ENCODE results near the gene PMPCA. TPM values are rescaled to one million over a fixed set of nuclear protein-coding genes. Genes with fewer than 3 reads are reported as not detected.

PMPCA gene
- total RNA-seq, 1 donor from 2014 or later: 80.9 TPM

DNA sequence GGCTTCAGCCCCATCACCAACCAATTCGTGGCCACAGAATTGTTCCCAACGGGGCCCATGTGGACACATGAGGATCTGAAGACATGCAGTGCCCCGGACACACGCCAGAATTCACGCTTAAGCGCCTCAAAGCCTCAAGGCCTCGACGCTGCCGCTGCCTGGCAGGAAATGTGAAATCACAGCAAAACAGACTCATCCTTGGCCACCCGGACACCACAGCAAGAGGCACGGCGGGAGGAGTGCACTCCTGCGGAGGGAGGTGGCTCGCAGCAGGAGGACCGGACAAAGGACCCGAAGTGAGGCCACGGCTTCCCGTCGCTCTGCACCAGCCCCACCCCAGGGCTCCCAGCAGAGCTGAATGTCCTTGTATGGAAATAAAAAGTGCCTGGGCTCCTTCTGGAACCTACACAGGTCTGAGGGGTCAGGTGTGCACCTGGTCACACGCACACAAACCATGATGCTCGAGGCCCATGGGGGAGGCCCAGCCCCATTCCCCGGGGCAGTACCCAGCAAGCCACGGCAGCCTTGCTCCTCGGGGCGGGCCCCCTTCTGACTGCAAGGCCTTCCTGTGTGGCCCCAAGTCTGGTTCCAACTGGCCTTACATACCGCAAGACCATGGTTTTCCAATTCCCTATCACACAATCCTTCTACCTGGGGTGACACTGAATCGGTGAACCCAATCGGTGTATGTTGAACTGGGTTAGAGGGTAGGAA is 62.3 kb downstream of the PMPCA start:
- no peaks in the 10 kb centered on the region for H3K27me3 ChIP-seq (ENCODE audit: low read depth)
- DNase-seq: no peak
- no peaks in the 10 kb centered on the region for H3K4me1 ChIP-seq
- H3K4me3 ChIP-seq: no peak overlapping the region
- H3K36me3 ChIP-seq: peaks cover 99% of the 10 kb centered on the region
- TF ChIP-seq CTCF (IDR thresholded peaks at IDR 0.05; ENCODE audit: borderline replicate concordance): no peak
- H3K9me3 ChIP-seq (replicated peaks): no peaks in the 10 kb centered on the region
- intact Hi-C loops (cut with micrococcal nuclease): no loop called here
- no peak overlapping the region for H3K27ac ChIP-seq (replicated peaks)

DNA sequence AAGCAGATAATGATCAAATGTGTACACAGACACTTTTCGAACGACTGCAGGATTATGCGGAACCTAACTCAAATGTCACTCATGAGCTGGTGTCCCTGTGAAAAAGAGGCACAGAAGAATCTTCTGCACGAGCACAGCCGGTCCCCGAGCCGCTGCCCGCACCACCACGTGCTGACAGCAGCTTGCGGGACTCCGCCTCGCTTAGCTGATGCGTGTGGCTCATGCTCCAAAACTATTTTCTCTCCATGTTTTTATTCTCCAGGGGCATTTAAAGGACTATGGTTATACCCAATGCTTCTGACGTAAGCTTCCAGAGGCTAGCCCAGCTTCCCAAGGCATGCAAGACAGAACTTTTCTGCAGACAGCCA is 62.9 kb downstream of the PMPCA start:
- Histone ChIP-seq H3K27ac (replicated peaks) (no peak overlapping the region), H3K4me1 (no peaks in the 10 kb centered on the region), H3K27me3 (ENCODE audit: low read depth) (no peaks in the 10 kb centered on the region), H3K4me3 (no peak overlapping the region), H3K9me3 (replicated peaks) (no peaks in the 10 kb centered on the region), H3K36me3 (peaks cover 98% of the 10 kb centered on the region)
- no peak for DNase-seq
- no peak for TF ChIP-seq CTCF (IDR thresholded peaks at IDR 0.05; ENCODE audit: borderline replicate concordance)
- intact Hi-C loops (cut with micrococcal nuclease): no loop called here

Other genes starting within 250 kb of the PMPCA start
- not detected for gene LHX3, start 205.5 kb upstream of the PMPCA start, total RNA-seq
- 8.0 TPM for gene QSOX2, start 164.8 kb upstream of the PMPCA start, total RNA-seq
- not detected for gene CCDC187, start 106.6 kb upstream of the PMPCA start, total RNA-seq
- gene GPSM1, start 83.1 kb upstream of the PMPCA start, total RNA-seq: 69.0 TPM
- 37.6 TPM for gene DNLZ, start 46.9 kb upstream of the PMPCA start, total RNA-seq
- 1.2 TPM for gene CARD9, start 37.0 kb upstream of the PMPCA start, total RNA-seq
- gene SNAPC4, start 10.5 kb upstream of the PMPCA start, total RNA-seq: 5.2 TPM
- 20.1 TPM for gene ENTR1, start within 50 bp of the PMPCA start, total RNA-seq
- 10.6 TPM for gene INPP5E, start 29.2 kb downstream of the PMPCA start, total RNA-seq
- gene SEC16A, start 72.4 kb downstream of the PMPCA start, total RNA-seq: 23.4 TPM
- gene NOTCH1, start 135.4 kb downstream of the PMPCA start, total RNA-seq: 17.6 TPM